A549 (cell line): ENCODE measurements around the gene HCN2. TPM values are rescaled to one million over a fixed set of nuclear protein-coding genes. Genes with fewer than 3 reads are reported as not detected.

Experiments used
- ATAC-seq, 2 experiments: fragments of 200-7000 bp in 1 of 2; fragments of >200 bp in 1 of 2; cut with Nextera tagmentation in 1 of 2; cut with Tn5 transposase in 1 of 2; 3 replicates each; pipeline versions ENCODE4 v1.8.0 to v1.9.1; 2018 to 2020; ENCODE audit warnings: mild to moderate bottlenecking in 1 of 2, moderate library complexity in 1 of 2
- CTCF ChIA-PET: fragments of 300-600 bp; sonication (Branson Sonifier 250); formaldehyde crosslinking; extraction: SDS; loops from one replicate; lab custom pipeline; 2021; ENCODE audit warnings: antibody characterized with exemption, inconsistent platforms; lab: Yijun Ruan, JAX
- POLR2A ChIA-PET: fragments of 350-600 bp; formaldehyde crosslinking; extraction: SDS; loops from one replicate; lab custom pipeline; 2021; ENCODE audit warnings: antibody characterized with exemption, inconsistent platforms; lab: Yijun Ruan, JAX
- DNase-seq, 2 experiments: peaks; one replicate each; pipeline versions ENCODE4 v3.0.0 to v3.0.0-alpha.2; 2011 to 2016; ENCODE audit warnings: low read depth in 1 of 2, low spot score in 1 of 2
- FAIRE-seq: peaks from 2 replicates; lab custom pipeline; 2011; peaks lifted over from hg19 to GRCh38; lab: Jason Lieb, UNC
- H3K27ac ChIP-seq, 2 experiments: fragments of >200 bp; sonication (Bioruptor Twin); formaldehyde crosslinking; 3 replicates each; pipeline ENCODE4 v1.5.1; 2016 to 2017
- H3K4me1 ChIP-seq: fragments of >200 bp; sonication (Bioruptor Twin); formaldehyde crosslinking; 3 replicates; pipeline ENCODE4 v1.6.1; 2016
- H3K4me2 ChIP-seq: fragments of >200 bp; sonication (Bioruptor Twin); formaldehyde crosslinking; 3 replicates; pipeline ENCODE4 v1.6.1; 2016
- H3K4me3 ChIP-seq: fragments of >200 bp; sonication (Bioruptor Twin); formaldehyde crosslinking; 3 replicates; pipeline ENCODE4 v1.5.1; 2016
- H3K9me3 ChIP-seq: fragments of >200 bp; sonication (Bioruptor Twin); formaldehyde crosslinking; 3 replicates; pipeline ENCODE4 v1.6.1; 2016
- ATOH8 ChIP-seq: fragments of 250-450 bp; sonication (Bioruptor Pico); IDR thresholded peaks from 2 replicates; pipeline ENCODE4 v1.5.0; 2020; ENCODE audit warnings: low read depth, mild to moderate bottlenecking, moderate library complexity
- BCL3 ChIP-seq: fragments of >200 bp; sonication (Bioruptor Twin); formaldehyde crosslinking; IDR thresholded peaks from 3 replicates; pipeline ENCODE4 v1.6.1; 2016
- CBX8 ChIP-seq: fragments of 200-600 bp; sonication (generic); IDR thresholded peaks from 2 replicates; pipeline ENCODE4 v1.6.1; 2016
- CHD4 ChIP-seq: fragments of 200-600 bp; sonication (generic); IDR thresholded peaks from 2 replicates; pipeline ENCODE4 v1.6.1; 2016; ENCODE audit warnings: antibody characterized with exemption, mild to moderate bottlenecking, borderline replicate concordance
- E2F6 ChIP-seq: IDR thresholded peaks from 2 replicates; pipeline ENCODE4 v1.6.1; 2012; ENCODE audit warnings: low read depth, borderline replicate concordance
- EHMT2 ChIP-seq: fragments of 200-600 bp; sonication (generic); IDR thresholded peaks from 2 replicates; pipeline ENCODE4 v1.6.1; 2016; ENCODE audit warnings: antibody characterized with exemption, low read depth, mild to moderate bottlenecking, moderate library complexity
- ELK1 ChIP-seq: fragments of 150-350 bp; IDR thresholded peaks from 2 replicates; pipeline ENCODE4 v1.6.1; 2014; ENCODE audit warnings: low read depth, mild to moderate bottlenecking, low read length
- ESRRA ChIP-seq: fragments of 150-350 bp; IDR thresholded peaks from 2 replicates; pipeline ENCODE4 v1.6.1; 2014; ENCODE audit warnings: mild to moderate bottlenecking, low read length, borderline replicate concordance
- FOSL2 ChIP-seq, 2 experiments: fragments of 450-650 bp in 1 of 2; fragments of >200 bp in 1 of 2; sonication (Bioruptor Twin) in 1 of 2; formaldehyde crosslinking; IDR thresholded peaks; 2 replicates each; pipeline versions ENCODE4 v1.5.0 to v1.6.1; 2016 to 2020; ENCODE audit warnings: mild to moderate bottlenecking in 1 of 2, moderate library complexity in 1 of 2
- GATA3 ChIP-seq: IDR thresholded peaks from 2 replicates; pipeline ENCODE4 v1.6.1; 2012; ENCODE audit warnings: borderline replicate concordance
- HOXB5 ChIP-seq: fragments of 250-450 bp; sonication (Bioruptor Pico); IDR thresholded peaks from 2 replicates; pipeline ENCODE4 v1.5.0; 2020; ENCODE audit warnings: mild to moderate bottlenecking, moderate library complexity
- JUNB ChIP-seq: fragments of >200 bp; sonication (Bioruptor Twin); formaldehyde crosslinking; IDR thresholded peaks from 2 replicates; pipeline ENCODE4 v1.6.1; 2016
- KDM1A ChIP-seq: fragments of 200-600 bp; sonication (generic); IDR thresholded peaks from 2 replicates; pipeline ENCODE4 v1.6.1; 2016; ENCODE audit warnings: low read depth, mild to moderate bottlenecking
- KDM5A ChIP-seq: fragments of 200-600 bp; sonication (generic); IDR thresholded peaks from 2 replicates; pipeline ENCODE4 v1.6.1; 2016; ENCODE audit warnings: antibody characterized with exemption, mild to moderate bottlenecking
- MAZ ChIP-seq: fragments of 150-350 bp; IDR thresholded peaks from 2 replicates; pipeline ENCODE4 v1.6.1; 2014; ENCODE audit warnings: antibody characterized with exemption, low read depth, low read length, borderline replicate concordance
- NFE2L2 ChIP-seq: fragments of 150-350 bp; conservative IDR thresholded peaks from 2 replicates; pipeline ENCODE4 v1.6.1; 2014; ENCODE audit warnings: low read length
- NPAS2 ChIP-seq: fragments of 250-450 bp; sonication (Bioruptor Pico); IDR thresholded peaks from 2 replicates; pipeline ENCODE4 v1.8.0; 2022; ENCODE audit warnings: mild to moderate bottlenecking, moderate library complexity, borderline replicate concordance
- PHF8 ChIP-seq: fragments of 200-600 bp; sonication (generic); IDR thresholded peaks from 2 replicates; pipeline ENCODE4 v1.6.1; 2016; ENCODE audit warnings: low read depth, mild to moderate bottlenecking, antibody characterized with exemption, moderate library complexity, borderline replicate concordance
- RCOR1 ChIP-seq: fragments of 150-350 bp; IDR thresholded peaks from 2 replicates; pipeline ENCODE4 v1.6.1; 2014; ENCODE audit warnings: antibody characterized with exemption, low read length, low read depth
- USF2 ChIP-seq: fragments of 450-650 bp; IDR thresholded peaks from 2 replicates; pipeline ENCODE4 v1.6.1; 2014; ENCODE audit warnings: antibody characterized with exemption
- ZNF302 ChIP-seq: fragments of 250-450 bp; sonication (Bioruptor Pico); IDR thresholded peaks from 2 replicates; pipeline ENCODE4 v1.9.0; 2021; ENCODE audit warnings: inconsistent platforms, mild to moderate bottlenecking, moderate library complexity
- ZSCAN20 ChIP-seq: fragments of 250-450 bp; sonication (Bioruptor Pico); IDR thresholded peaks from 2 replicates; pipeline ENCODE4 v1.8.0; 2022; ENCODE audit warnings: mild to moderate bottlenecking, moderate library complexity
- WGBS: methylation state at CpG from one replicate; pipeline ENCODE4 v1.1.6; 2017; ENCODE audit errors: missing lambda C conversion rate; 5-methylcytosine and 5-hydroxymethylcytosine counted together
- polyA plus RNA-seq, 4 experiments: library from polyadenylated mRNA; depleted of rRNA in 3 of 4; stranded (reverse); fragments of >200 nt; fragmentation: RNase III in 1 of 4; extraction: RNeasy Plus Mini Kit Qiagen cat#74134 plus additional on column Dnase treatment in 1 of 4; gene quantifications; 2 replicates in 3 of 4; 3 replicates in 1 of 4; pipeline ENCODE4 v1.2.3, GENCODE V29; 2011 to 2017

HCN2 gene
- polyA plus RNA-seq, 2 of the 4 experiments (the other 2 are of a cell fraction), result 2.7 to 23.2 TPM

- TF ChIP-seq ELK1, result no peak
- no peak for TF ChIP-seq BCL3
- TF ChIP-seq MAZ, result no peak
- TF ChIP-seq EHMT2, result no peak
- no peak for TF ChIP-seq USF2
- no peak for TF ChIP-seq GATA3
- no peak for TF ChIP-seq ZSCAN20 (CRISPR knock-in tag)
- TF ChIP-seq ZNF302 (CRISPR knock-in tag), result no peak
- no peak for TF ChIP-seq NPAS2 (CRISPR knock-in tag)
- no peak for TF ChIP-seq RCOR1
Measured at GRCh38 chr19:548886-549830, 40.5 kb upstream of the HCN2 start (continued).

GRCh38 chr19:554817-555216 lies 34.9 kb upstream of the HCN2 start:
- ATAC-seq (no peak), FAIRE-seq (no peak)
- H3K4me1 ChIP-seq, result peaks cover 28% of the 10 kb centered on the region
- H3K4me2 ChIP-seq, result no peak overlapping the region
- 89% methylated on average over 19 of the region's 20 CpGs for WGBS
- H3K27ac ChIP-seq, result peak overlapping the region in 1 of 2 experiments; percentile 80; a peak in 3 of 6 replicates
- TF ChIP-seq CHD4 (no peak), CBX8 (no peak), GATA3 (no peak), ATOH8 (CRISPR knock-in tag) (no peak), KDM1A (no peak), JUNB (no peak), PHF8 (no peak), ESRRA (no peak), HOXB5 (CRISPR knock-in tag) (no peak), E2F6 (no peak), NFE2L2 (no peak), FOSL2 (IDR thresholded peaks at IDR 0.05) (no peak), FOSL2 (CRISPR knock-in tag; IDR thresholded peaks at IDR 0.05) (no peak), KDM5A (no peak), ZNF302 (CRISPR knock-in tag) (no peak)
- TF ChIP-seq, all 56 proteins: peak for 0
- no peak for DNase-seq
- ChIA-PET POLR2A (interaction anchor here (0.6 to 2.0 kb wide), 3 partner anchors 17 to 284 kb away, joined by 3 to 16 read pairs (median 5); partner anchors contain the start of gene BSG), CTCF (interaction anchor here (1.4 to 3.0 kb wide), 5 partner anchors 12 to 34 kb away, joined by 4 to 10 read pairs (median 6); partner anchors contain the start of gene CDC34)
- no peaks in the 10 kb centered on the region for H3K9me3 ChIP-seq
- H3K4me3 ChIP-seq, result no peak overlapping the region
